Ovary (tissue), 9 donors: ENCODE results near the gene BDP1. TPM values are rescaled to one million over a fixed set of nuclear protein-coding genes. Genes with fewer than 3 reads are reported as not detected.
"Not testable (repeated sequence)": the region's sequence is repeated elsewhere in the genome, so short reads cannot be mapped to it uniquely, and the experiment has no call there.

Source experiments
- DNase-seq, 5 donors: peaks; one replicate each; pipeline ENCODE4 v3.0.0-alpha.2; 2019 to 2020
- H3K27ac ChIP-seq, 2 donors: fragments of 200-600 bp; one replicate each; pipeline versions ENCODE4 v1.5.1 to v1.8.0; 2019 to 2022
- H3K27me3 ChIP-seq: fragments of 200-600 bp; one replicate; pipeline ENCODE4 v1.8.0; 2022
- H3K36me3 ChIP-seq: fragments of 200-600 bp; sonication (generic); one replicate; pipeline ENCODE4 v1.5.1; 2019
- H3K4me1 ChIP-seq: one replicate; pipeline ENCODE4 v1.8.1; 2013; ENCODE audit warnings: mild to moderate bottlenecking, moderate library complexity; ENCODE audit not compliant: insufficient read depth
- H3K4me3 ChIP-seq: fragments of 200-600 bp; sonication (generic); one replicate; pipeline ENCODE4 v1.5.1; 2017
- H3K9me3 ChIP-seq, 2 donors: fragments of 200-600 bp in 1 of 2; sonication (generic) in 1 of 2; one replicate each; pipeline versions ENCODE4 v1.5.1 to v1.8.1; 2013 to 2019; ENCODE audit warnings: mild to moderate bottlenecking in 1 of 2, moderate library complexity in 1 of 2
- EP300 ChIP-seq: sonication (generic); formaldehyde crosslinking; IDR thresholded peaks from one replicate; pipeline ENCODE4 v1.6.1; 2017; ENCODE audit warnings: antibody characterized with exemption
- POLR2A ChIP-seq: fragments of 450-650 bp; IDR thresholded peaks from one replicate; pipeline ENCODE4 v1.6.1; 2017; ENCODE audit warnings: antibody characterized with exemption, mild to moderate bottlenecking, moderate library complexity
- WGBS, 3 donors: extraction: QIAGEN DNeasy Blood & Tissue Kit in 1 of 3; methylation state at CpG; one replicate each; pipeline versions ENCODE4 v1.1.5 to v1.1.7; 2013 to 2017; 5-methylcytosine and 5-hydroxymethylcytosine counted together
- intact Hi-C, 4 donors: fragments of 100-400 bp; cut with DNase I; formaldehyde crosslinking; loops; one replicate each; pipeline versions ENCODE4 v1.11.0 to v1.15.1; 2022 to 2023
- polyA plus RNA-seq, 2 donors: library from polyadenylated mRNA; stranded (reverse); fragments of 200-250 nt in 1 of 2; fragments of 350-450 nt in 1 of 2; fragmentation: Illumina TruSeq in 1 of 2; extraction: RNeasy Lipid Tissue Mini Kit (QIAGEN cat#74804) in 1 of 2; gene quantifications; one replicate each; pipeline ENCODE4 v1.2.3, GENCODE V29; 2013 to 2014
- total RNA-seq, 7 donors: library from RNA; depleted of rRNA in 2 of 7; stranded (reverse); fragments of >200 nt in 2 of 7; fragmentation: NEBNext Ultra II Directional in 3 of 7; extraction: Animal tissue kit (Norgen Biotek cat#: 25700) in 3 of 7; gene quantifications; one replicate each; pipeline versions ENCODE4 v1.1.0 to v1.2.4, GENCODE V29; 2016 to 2023
- TF ChIP-seq, protein P1 (sequence below), 3 donors: fragments of 450-650 bp in 2 of 3; fragments of 200-600 bp in 1 of 3; IDR thresholded peaks; one replicate each; pipeline versions ENCODE4 v1.5.1 to v1.8.0; 2016 to 2022; ENCODE audit warnings: antibody characterized with exemption in 3 of 3, mild to moderate bottlenecking in 1 of 3
- donor health status: DM: no; HTN: no; CAD: no; lungs with moderate emphysema.
- donor health status: DM: no; HTN: no; CAD: no.
- donor health status: Bipolar disorder and iron deficiency.
- donor health status: DM: yes; HTN: yes; CAD: no.
- donor health status: DM: no; HTN: no; CAD: no.
- donor health status: DM: yes; HTN: yes; CAD: no.

The BDP1 gene
- total and polyA plus RNA-seq, 9 donors: 8.6 to 41.6 (median 24.3) TPM

DNA sequence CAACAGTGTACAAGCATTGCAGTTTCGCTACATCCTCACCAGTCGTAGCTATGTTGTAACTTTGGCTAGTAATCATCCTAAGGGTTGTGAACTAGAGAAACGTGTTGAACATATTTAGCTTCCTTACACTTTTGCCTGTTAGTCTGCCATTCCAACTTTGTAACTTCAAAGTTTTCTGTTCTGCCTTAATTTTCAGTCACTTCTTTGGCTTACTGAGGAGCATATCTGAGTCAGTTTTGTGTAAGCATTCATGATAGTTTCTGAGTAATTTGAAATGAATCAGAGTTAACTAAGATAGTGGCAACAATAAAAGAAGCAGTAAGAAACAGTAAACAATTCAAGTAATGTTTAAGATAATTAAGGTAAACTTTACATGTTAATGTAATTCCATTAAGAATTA, 72.8 kb downstream of the BDP1 start:
- no peaks in the 10 kb centered on the region for H3K4me1 ChIP-seq
- DNase-seq: no peak
- H3K4me3 ChIP-seq: no peak overlapping the region
- no peaks in the 10 kb centered on the region for H3K9me3 ChIP-seq
- TF ChIP-seq POLR2A (no peak), EP300 (no peak)
- TF ChIP-seq, protein P1, sequence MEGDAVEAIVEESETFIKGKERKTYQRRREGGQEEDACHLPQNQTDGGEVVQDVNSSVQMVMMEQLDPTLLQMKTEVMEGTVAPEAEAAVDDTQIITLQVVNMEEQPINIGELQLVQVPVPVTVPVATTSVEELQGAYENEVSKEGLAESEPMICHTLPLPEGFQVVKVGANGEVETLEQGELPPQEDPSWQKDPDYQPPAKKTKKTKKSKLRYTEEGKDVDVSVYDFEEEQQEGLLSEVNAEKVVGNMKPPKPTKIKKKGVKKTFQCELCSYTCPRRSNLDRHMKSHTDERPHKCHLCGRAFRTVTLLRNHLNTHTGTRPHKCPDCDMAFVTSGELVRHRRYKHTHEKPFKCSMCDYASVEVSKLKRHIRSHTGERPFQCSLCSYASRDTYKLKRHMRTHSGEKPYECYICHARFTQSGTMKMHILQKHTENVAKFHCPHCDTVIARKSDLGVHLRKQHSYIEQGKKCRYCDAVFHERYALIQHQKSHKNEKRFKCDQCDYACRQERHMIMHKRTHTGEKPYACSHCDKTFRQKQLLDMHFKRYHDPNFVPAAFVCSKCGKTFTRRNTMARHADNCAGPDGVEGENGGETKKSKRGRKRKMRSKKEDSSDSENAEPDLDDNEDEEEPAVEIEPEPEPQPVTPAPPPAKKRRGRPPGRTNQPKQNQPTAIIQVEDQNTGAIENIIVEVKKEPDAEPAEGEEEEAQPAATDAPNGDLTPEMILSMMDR (IDR thresholded peaks at IDR 0.05): no peak
- intact Hi-C loops: no loop called here
- no peaks in the 10 kb centered on the region for H3K27me3 ChIP-seq
- 61 to 79% (median 71%) methylated on average over 3 of the region's 3 CpGs for WGBS, 3 donors
- H3K36me3 ChIP-seq: no peaks in the 10 kb centered on the region
- H3K27ac ChIP-seq: no peak overlapping the region

DNA sequence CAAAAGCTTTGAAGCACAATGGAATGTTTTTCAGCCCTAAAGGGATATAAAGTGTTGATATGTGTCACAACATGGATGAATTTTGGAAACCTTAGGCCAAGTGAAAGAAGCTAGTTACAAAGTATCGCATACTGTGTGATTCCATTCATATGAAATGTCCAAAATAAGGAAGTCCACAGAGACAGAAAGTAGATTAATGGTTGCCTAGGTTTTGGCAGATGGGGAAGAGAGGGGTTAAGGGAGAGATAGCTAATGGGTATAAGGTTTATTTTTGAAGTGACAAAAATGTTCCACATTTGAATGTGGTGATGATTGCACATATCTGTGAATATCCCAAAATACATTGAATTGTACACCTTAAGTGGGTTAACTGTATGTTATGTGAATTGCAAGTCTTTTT, 74.2 kb downstream of the BDP1 start:
- H3K4me1 ChIP-seq: no peaks in the 10 kb centered on the region
- DNase-seq: no peak
- no peak for TF ChIP-seq EP300
- TF ChIP-seq, protein P1 (IDR thresholded peaks at IDR 0.05): no peak
- intact Hi-C loops: no loop called here
- no peaks in the 10 kb centered on the region for H3K36me3 ChIP-seq
- no peak overlapping the region for H3K27ac ChIP-seq
- H3K27me3 ChIP-seq: no peaks in the 10 kb centered on the region
- H3K9me3 ChIP-seq: no peaks in the 10 kb centered on the region
- H3K4me3 ChIP-seq: no peak overlapping the region
- 91 to 95% (median 92%) methylated on average over 1 of the region's 1 CpG for WGBS, 3 donors

DNA sequence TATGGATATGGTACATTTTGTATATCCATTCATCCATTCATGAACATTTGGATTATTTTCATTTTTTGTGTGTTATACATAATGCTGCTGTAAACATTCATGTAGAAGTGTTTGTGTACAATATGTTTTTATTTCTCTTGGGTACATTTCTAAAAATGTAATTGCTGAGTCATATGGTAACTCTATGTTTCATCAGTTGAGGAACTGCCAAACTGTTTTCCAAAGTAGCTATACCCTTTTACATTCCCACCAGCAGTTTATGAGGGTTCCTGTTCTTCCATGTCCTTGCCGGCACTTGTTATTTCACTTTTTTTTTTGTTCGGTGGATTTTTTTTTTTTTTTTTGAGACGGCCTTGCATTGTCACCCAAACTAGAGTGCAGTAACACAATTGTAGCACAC, 77.7 kb downstream of the BDP1 start:
- intact Hi-C loops: no loop called here
- no peaks in the 10 kb centered on the region for H3K36me3 ChIP-seq

DNA sequence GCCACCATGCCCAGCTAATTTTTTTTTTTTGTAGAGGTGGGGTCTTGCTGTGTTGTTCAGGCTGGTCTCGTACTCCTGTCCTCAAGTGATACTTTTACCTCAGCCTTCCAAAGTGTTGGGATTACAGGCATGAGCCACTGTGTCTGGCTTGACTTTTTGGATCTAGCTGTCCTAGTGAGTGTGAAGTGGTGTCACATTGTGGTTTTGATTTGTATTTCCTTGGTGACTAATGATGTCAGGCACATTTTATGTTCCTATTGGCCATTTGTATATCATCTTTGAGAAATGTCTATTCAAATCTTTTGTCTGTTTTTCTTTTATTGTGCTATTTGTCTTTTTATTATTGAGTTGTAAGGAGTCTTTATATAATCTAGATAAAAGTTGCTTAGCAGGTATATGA, 78.2 kb downstream of the BDP1 start:
- intact Hi-C loops: no loop called here
- no peaks in the 10 kb centered on the region for H3K36me3 ChIP-seq
- no peak overlapping the region for H3K4me3 ChIP-seq
- no peak for TF ChIP-seq POLR2A
- TF ChIP-seq, protein P1 (IDR thresholded peaks at IDR 0.05): no peak
- TF ChIP-seq EP300: no peak
- H3K27me3 ChIP-seq: no peaks in the 10 kb centered on the region
- DNase-seq: no peak
- no peaks in the 10 kb centered on the region for H3K9me3 ChIP-seq
- no peak overlapping the region for H3K27ac ChIP-seq
- no peaks in the 10 kb centered on the region for H3K4me1 ChIP-seq
- WGBS, 3 donors: 96 to 98% (median 96%) methylated on average over 1 of the region's 1 CpG

More for the DNA sequence above, 77.7 kb downstream of the BDP1 start:
- Histone ChIP-seq H3K9me3 (no peaks in the 10 kb centered on the region), H3K27ac (no peak overlapping the region), H3K4me1 (no peaks in the 10 kb centered on the region), H3K4me3 (no peak overlapping the region), H3K27me3 (no peaks in the 10 kb centered on the region)
- no peak for DNase-seq
- WGBS, 3 donors: 81 to 93% (median 83%) methylated on average over 3 of the region's 3 CpGs
- TF ChIP-seq EP300: no peak
- TF ChIP-seq, protein P1 (IDR thresholded peaks at IDR 0.05): no peak
- no peak for TF ChIP-seq POLR2A

DNA sequence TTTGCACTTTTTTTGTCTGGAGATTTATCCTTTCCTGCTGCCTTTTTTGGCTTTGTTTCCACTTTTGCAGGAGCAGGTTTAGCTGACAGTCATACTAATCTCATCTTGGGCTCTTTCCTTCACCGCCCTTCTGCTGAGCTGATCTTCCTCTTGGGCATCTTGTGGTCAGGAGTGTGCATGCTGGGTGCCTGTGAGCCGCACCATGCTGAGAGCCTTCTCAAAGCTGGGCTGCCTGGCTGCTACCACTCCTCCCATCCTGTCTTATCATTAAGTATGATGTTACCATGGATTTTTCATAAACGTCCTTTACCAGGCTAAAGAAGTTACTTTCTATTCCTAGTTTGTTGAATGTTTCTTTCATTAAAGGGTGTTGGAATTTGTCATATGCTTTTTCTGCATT, 82.2 kb downstream of the BDP1 start:
- no peak for DNase-seq
- H3K4me1 ChIP-seq: no peaks in the 10 kb centered on the region
- intact Hi-C loops: no loop called here
- H3K9me3 ChIP-seq: no peaks in the 10 kb centered on the region
- no peak overlapping the region for H3K27ac ChIP-seq
- no peaks in the 10 kb centered on the region for H3K27me3 ChIP-seq
- H3K4me3 ChIP-seq: no peak overlapping the region
- no peaks in the 10 kb centered on the region for H3K36me3 ChIP-seq
- WGBS, 3 donors: 51 to 57% (median 51%) methylated on average over 3 of the region's 3 CpGs
- TF ChIP-seq EP300 (no peak), POLR2A (no peak)
- TF ChIP-seq, protein P1 (IDR thresholded peaks at IDR 0.05): no peak

DNA sequence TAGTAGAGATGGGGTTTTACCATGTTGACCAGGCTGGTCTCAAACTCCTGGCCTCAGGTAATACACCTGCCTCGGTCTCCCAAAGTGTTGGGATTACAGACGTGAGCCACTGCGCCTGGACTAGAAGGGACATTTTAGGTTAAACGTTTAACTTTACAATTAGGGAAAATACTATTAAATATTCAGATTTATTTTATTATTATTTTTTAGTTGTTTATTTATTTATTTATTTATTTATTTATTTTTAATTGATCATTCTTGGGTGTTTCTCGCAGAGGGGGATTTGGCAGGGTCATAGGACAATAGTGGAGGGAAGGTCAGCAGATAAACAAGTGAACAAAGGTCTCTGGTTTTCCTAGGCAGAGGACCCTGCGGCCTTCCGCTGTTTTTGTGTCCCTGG, 95.4 kb downstream of the BDP1 start:
- intact Hi-C loops, H3K27ac ChIP-seq, H3K4me1 ChIP-seq, H3K27me3 ChIP-seq, H3K4me3 ChIP-seq, H3K36me3 ChIP-seq, H3K9me3 ChIP-seq, DNase-seq: not testable (repeated sequence)
- WGBS, 3 donors: 96 to 98% (median 97%) methylated on average over 7 of the region's 7 CpGs

DNA sequence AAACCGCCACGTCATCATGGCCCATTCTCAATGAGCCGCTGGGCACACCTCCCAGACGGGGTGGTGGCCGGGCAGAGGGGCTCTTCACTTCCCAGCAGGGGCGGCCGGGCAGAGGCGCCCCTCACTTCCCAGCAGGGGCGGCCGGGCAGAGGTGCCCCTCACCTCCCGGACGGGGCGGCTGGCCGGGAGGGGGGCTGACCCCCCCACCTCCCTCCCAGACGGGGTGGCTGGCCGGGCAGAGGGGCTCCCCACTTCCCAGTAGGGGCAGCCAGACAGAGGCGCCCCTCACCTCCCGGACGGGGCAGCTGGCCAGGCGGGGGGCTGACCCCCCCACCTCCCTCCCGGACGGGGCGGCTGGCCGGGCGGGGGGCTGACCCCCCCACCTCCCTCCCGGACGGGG, 96.1 kb downstream of the BDP1 start:
- H3K36me3 ChIP-seq, H3K4me3 ChIP-seq, H3K4me1 ChIP-seq, H3K27ac ChIP-seq, H3K27me3 ChIP-seq, H3K9me3 ChIP-seq, DNase-seq, intact Hi-C loops: not testable (repeated sequence)
- 95 to 98% (median 98%) methylated on average over 10 to 20 of the region's 27 CpGs for WGBS, 3 donors
